Smooth muscle cell of the brain vasculature (primary cell): ENCODE measurements around the gene STK38.
"Not testable (repeated sequence)": the region's sequence is repeated elsewhere in the genome, so short reads cannot be mapped to it uniquely, and the experiment has no call there.

Source experiments
- DNase-seq: peaks from one replicate; pipeline ENCODE4 v3.0.0-alpha.2; 2012; ENCODE audit warnings: low read depth, low spot score

The STK38 gene

DNA sequence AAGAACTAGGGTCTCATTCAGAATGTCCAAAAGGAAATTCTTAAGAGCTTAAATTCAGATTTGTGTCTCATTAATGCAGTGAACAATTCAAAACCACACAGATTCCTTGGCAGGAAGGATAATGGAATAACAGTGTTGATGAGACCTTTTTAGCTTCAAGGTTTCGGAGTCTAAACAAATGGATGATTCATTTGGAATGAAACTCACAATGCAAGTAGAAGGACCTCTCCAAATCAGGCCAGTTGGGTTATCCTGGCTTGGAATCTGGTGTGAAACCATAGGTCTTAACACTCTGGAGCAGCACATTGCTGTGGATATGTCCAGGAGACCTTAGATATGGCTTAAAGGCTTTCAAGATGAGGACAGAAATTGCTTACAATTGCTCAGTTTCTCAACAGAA, 59.6 kb downstream of the STK38 start:
- DNase-seq, result no peak

DNA sequence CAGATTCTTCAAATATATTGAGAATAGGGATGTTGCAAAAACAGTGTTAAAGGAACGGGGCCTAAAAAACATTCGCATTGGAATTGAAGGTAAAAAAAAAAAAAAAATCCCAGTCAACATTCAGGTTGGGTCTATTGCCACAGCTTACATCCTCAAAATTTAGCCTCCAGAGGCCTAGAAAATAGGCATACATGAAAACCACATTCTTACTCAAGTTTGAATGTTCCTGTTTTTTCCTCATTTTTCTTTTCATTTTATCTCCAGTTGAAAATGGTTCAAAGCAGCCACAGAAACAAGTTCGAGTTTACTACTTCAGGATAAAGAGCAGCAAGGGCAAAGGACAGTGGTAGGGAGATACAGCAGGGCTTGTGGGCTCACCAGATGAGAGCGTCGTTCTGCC, 62.5 kb downstream of the STK38 start:
- no peak for DNase-seq

DNA sequence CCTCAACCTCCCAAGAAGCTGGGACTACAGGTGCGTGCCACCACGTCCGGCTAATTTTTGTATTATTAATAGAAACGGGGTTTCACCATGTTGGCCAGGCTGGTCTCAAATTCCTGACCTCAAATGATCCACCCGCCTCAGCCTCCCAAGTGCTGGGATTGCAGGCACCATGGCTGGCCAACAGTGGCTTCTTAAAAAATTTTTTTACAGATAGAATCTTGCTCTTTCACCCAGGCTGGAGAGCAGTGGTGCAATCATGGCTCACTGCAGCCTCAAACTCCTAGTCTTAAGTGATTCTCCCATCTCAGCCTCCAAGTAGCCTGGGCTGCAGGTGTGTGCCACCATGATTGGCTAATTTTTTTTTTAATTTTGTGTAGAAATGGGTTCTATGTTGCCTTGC, 64.0 kb downstream of the STK38 start:
- not testable (repeated sequence) for DNase-seq

DNA sequence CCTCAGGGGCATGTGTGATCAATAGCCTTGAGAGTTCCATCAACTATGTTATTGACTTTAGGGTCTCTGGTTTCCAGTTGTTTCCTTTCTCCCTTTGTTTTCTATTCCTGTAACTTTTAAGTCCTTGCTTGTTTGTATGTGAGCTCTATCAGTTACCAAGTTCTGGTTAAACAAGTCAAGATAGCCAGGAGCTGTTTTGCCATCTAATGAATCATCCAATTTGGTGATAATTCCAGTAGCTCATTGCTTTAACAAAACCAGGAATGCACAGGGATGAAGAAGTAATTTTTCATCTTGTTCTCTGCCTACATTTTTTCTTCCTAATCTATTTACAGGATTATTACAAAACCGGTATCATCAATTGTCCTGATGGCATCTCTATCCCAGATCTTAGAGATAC, 68.0 kb downstream of the STK38 start:
- DNase-seq, result no peak

DNA sequence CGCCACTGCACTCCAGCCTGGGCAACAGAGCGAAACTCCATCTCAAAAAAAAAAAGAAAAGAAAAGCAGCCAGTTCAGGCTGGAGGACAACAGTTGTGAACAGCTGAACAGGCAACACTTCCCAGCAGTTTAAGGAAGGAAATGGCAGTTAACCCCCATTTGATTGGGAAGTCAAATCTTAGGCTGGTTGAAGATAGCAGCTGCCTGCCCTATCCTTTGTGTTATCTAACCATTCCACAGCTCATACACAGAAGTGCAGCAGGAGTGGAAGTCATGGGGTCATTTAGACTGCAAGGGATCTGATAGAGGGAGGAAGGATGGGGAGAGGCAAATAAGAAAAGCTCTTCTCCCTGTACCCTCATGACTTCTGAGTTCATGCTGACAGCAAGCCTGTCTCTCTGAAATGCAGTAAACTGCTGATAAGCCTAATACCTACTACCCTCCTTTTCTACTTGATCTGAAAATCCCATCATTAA, 69.2 kb downstream of the STK38 start:
- no peak for DNase-seq

DNA sequence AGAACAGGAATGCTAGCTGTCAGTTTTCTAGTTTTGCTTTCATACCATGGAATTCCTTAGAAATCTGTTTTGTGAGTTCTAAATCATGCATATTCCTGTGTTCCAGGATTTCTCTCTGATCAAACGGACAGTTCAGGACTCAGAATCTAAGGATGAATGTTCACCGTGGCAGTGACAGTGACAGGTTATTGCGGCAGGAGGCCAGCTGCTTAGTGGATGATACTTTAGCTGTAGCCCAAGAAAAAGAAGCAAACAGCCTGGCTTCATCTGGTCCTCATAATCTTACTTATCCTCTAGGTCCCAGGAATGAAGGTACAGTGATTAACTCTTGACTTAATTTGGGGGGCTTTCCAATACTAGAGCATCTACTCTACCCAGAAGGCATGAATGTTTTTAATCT, 77.3 kb downstream of the STK38 start:
- DNase-seq, result no peak

DNA sequence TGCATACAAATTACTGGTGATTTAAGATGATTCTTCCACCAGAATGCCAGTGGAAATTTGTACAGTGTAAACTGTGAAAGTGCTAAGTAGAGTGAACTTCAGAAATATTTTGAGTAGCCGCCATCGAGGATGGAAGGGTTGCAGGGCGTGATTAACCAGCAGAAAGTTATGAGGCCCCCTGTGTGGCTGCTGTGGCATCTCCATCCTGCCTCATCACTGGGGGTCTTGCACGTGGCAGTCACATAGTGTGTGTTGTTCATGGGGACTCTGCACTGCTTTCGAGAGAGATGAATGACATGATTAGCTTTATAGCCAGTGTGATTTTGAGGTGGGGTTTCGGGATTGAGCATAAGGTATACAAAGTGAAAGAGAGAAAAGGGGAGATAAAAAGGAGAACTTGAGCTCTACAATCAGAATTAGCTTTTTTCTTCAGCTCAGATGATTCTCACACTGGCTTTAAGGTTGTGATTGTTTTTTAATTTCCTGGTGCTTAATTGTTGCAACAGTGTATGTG, 78.1 kb downstream of the STK38 start:
- no peak for DNase-seq

DNA sequence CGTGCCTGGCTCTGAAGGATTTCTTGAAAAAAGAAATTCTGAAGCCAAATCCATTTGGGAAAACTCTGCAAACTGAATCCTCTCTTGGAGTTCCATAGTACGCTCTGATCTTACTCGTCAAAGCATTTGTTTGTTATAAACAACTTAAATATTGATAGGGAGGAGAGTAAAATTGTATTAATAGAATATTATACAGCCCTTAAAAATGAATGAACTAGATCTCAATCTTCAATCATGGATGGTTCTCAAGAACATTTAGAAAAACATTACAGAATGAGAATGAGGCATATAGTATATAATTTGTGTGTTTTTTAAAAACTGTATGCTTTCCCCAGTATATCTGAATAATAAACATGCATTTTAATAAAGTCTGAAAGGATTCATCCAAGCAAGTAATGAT, 79.7 kb downstream of the STK38 start:
- DNase-seq, result no peak

DNA sequence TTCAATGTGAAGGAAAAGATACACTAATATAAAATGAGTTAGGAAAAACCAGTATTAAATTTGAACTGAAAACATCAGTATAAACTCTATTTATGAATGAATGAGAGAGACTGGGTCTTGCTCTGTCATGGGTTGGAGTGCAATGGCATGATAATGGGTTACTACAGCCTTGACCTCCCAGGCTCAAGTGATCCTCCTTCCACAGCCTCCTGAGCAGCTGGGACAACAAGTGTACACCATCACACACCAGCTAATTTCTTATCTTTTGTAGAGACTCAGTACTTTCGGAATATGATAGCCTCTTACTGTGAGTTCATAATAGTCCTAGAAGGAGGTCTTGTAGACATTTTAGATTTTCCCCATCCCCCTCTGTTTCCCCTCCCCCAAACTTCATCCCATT, 83.0 kb downstream of the STK38 start:
- no peak for DNase-seq

DNA sequence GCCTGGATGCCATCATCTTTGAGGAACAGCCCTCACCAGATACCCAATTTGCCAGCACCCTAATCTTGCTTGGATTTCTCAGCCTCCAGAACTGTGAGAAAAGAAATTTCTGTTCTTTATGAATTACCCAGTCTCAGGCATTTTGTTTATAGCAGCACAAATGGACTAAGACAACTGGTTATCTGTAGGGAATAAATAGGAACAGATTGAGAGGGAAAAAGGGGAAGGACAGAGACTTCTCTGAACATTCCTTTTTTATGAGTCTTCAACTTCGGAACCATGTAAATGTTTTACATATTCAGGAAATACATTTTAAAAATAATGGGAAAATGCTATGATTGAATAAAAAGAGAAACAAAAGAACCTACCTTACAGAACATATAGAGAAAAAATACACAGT, 83.6 kb downstream of the STK38 start:
- DNase-seq, result no peak

DNA sequence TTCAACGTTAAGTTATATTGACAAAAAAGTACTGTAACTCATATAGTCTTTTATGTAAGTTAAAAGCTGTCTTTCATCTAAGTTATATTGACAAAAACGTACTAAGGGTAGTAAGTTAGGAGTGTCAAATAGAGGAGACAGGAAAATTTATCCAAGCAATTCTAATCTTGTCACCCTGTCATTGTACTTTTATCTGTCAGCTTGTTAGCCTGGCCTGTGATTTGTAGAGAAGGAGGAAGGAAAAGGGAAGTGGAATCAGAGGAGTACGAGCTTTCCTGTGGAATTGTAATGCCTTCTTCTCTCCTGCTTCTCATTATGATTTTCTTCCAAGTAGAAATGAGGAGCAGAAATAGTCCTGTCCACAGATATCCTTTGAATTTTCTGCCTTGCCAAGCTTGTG, 85.6 kb downstream of the STK38 start:
- DNase-seq, result no peak

DNA sequence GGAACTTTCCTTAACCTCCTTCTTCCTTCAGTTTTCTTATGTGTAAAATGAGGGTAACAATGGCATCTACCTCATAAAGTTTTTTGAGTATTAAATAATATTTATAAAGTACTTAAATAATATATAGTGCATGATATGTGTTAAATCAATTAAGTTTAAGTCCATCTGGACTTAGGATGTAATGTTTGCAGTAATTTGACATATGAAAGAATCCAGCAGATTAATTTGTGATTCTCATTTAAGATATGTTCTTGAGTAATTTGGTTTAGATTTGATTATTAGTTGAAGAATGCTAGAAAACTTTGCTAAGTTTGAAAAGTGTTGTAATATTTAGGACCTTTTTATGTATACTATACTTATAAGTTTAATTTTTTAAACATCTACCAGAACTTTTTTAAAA, 86.4 kb downstream of the STK38 start:
- no peak for DNase-seq

DNA sequence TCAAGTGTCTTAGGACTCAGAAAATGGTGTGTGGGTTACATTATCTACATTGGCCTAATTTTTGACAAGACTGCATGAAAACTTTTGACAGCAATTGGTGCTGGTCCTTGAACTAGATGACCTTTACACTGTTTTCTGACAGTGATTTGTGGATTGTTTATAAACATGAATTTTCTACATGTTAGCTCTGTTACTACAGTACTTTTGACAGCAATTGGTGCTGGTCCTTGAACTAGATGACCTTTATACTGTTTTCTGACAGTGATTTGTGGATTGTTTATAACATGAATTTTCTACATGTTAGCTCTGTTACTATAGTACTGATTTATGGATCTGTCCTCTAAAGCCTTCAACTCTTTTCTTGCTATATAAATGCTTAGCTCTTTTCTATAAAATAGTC, 87.8 kb downstream of the STK38 start:
- DNase-seq, result no peak

DNA sequence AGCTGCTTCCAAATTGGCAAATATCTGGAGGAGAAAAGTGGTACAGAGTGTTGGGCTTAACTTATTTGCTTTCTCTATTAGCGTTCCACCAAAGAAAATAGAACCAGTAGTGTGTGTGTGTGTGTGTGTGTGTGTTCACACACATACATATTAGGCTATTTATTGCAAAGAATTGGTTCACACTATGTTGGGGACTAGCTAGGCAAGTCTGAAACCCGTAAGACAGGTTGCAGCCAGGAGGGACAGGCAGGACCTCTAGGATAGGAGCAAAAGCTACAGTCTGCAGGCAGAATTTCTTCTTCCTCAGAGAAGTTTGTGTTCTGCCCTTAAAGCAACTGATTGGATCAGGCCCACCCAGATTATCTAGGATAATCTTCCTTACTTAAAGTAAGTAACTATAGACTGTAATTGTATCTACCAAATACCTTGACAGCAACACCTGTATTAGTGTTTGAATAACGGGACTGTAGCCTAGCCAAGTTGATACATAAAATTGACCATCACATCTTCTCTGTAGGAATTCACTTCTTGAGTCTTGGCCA, 91.7 kb downstream of the STK38 start:
- no peak for DNase-seq

DNA sequence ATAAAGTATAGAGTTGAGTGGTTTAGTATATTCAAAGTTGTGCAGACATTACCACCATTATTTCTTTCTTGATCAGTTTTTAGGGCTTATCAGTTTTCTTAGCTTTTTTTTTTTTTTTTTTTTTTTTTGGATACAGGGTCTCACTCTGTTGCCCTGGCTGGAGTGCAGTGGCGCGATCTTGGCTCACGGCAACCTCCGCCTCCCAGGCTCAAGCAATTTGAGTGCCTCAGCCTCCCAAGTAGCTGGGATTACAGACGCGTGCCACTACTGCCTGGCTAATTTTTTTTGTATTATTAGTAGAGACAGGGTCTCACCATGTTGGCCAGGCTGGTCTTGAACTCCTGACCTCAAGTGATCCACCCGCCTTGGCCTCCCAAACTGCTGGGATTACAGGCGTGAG, 94.4 kb downstream of the STK38 start:
- DNase-seq, result not testable (repeated sequence)

DNA sequence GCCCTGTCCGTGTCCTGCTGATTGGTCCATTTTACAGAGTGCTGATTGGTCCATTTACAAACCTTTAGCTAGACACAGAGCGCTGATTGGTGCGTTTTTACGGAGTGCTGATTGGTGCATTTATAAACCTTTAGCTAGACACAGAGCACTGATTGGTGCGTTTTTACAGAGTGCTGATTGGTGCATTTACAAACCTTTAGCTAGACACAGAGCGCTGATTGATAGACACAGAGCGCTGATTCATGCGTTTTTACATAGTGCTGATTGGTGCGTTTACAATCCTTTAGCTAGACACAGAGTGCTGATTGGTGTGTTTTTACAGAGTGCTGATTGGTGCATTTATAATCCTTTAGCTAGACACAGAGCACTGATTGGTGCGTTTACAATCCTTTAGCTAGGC, 98.1 kb downstream of the STK38 start:
- DNase-seq, result not testable (repeated sequence)

DNA sequence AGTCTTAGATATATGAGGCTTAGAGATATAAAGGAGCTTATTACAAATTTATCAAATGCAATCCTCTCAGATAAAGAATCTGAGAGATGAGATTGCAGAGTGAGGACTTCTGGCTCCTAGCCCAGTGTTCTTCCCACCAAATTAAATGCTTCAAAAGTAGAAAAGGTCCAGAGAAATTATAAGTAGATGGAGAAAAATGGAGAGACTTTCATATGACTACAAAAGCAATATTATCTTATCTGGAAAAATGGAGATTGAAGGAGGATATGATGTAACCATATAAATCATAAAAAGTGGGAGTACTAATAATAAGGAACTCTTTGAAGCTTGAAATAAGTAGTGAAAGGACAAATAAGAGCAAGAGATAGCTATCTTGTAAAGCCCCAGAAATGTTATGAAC, 101.7 kb downstream of the STK38 start:
- no peak for DNase-seq

DNA sequence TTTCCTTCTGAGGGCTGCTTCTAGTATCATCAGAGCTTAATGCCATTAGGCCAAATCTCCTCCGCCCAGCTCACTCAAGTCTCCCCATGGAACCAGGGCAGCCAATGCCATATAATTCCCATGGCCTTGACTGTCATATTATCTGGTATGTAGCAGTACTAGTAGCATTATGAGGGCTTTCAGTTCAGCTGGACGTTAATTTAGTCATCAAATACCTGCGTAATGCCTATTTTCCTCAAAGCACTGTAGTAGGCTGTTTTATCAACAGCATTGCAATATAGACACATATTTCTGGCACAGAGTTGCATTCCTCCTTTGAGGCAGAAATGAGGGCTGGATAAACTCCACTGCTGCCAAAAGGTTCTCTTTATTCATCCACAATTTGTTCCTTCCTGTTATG, 102.8 kb downstream of the STK38 start:
- no peak for DNase-seq
